ENCODE measurements around the gene SLC16A12. TPM values are rescaled to one million over a fixed set of nuclear protein-coding genes. Genes with fewer than 3 reads are reported as not detected.

The SLC16A12 gene
- polyA plus RNA-seq, 1 donor (not counting 4 experiments of a cell fraction or from before 2014, with no cell fraction given): 0.10 TPM

- Histone ChIP-seq H3K79me2 (ENCODE audit: control insufficient read depth, insufficient read depth, low read length) (no peaks in the 10 kb centered on the region), H3K4me3 (ENCODE audit: control insufficient read depth in 2 of 3, extremely low read depth in 1 of 3, insufficient read depth in 2 of 3, low read depth in 1 of 3, low read length in 3 of 3) (no peak overlapping the region), H3K4me2 (ENCODE audit: control insufficient read depth, extremely low read depth, insufficient read depth, low read depth, low read length) (no peak overlapping the region), H3K4me1 (ENCODE audit: control insufficient read depth, extremely low read depth, insufficient read depth, low read length) (peaks cover 4% of the 10 kb centered on the region), H3K9me1 (ENCODE audit: control insufficient read depth, extremely low read depth, insufficient read depth, low read length) (no peaks in the 10 kb centered on the region), H3K9ac (ENCODE audit: control insufficient read depth, extremely low read depth, insufficient read depth, low read length) (no peak overlapping the region), H3K27ac (ENCODE audit: control insufficient read depth, insufficient read depth, low read length) (no peak overlapping the region), H3K36me3 (ENCODE audit: control insufficient read depth in 2 of 2, extremely low read depth in 1 of 2, insufficient read depth in 2 of 2, low read length in 2 of 2) (no peaks in the 10 kb centered on the region), H4K20me1 (ENCODE audit: control insufficient read depth, extremely low read depth, insufficient read depth, low read length) (no peaks in the 10 kb centered on the region), H3K27me3 (ENCODE audit: control insufficient read depth, extremely low read depth, insufficient read depth, low read length) (no peaks in the 10 kb centered on the region), H2AFZ (ENCODE audit: control insufficient read depth, low read length) (no peak overlapping the region), H3K9me3 (ENCODE audit: control insufficient read depth, low read depth, low read length) (no peaks in the 10 kb centered on the region)
- no peak for FAIRE-seq
- dilution Hi-C loops (cut with MboI; ENCODE audit: extremely low pct_ligation_motif_present, low sequenced_read_pairs): no loop called here
- no peak for TF ChIP-seq EZH2 (IDR thresholded peaks at IDR 0.05; ENCODE audit: low read length)
- TF ChIP-seq, protein P1, sequence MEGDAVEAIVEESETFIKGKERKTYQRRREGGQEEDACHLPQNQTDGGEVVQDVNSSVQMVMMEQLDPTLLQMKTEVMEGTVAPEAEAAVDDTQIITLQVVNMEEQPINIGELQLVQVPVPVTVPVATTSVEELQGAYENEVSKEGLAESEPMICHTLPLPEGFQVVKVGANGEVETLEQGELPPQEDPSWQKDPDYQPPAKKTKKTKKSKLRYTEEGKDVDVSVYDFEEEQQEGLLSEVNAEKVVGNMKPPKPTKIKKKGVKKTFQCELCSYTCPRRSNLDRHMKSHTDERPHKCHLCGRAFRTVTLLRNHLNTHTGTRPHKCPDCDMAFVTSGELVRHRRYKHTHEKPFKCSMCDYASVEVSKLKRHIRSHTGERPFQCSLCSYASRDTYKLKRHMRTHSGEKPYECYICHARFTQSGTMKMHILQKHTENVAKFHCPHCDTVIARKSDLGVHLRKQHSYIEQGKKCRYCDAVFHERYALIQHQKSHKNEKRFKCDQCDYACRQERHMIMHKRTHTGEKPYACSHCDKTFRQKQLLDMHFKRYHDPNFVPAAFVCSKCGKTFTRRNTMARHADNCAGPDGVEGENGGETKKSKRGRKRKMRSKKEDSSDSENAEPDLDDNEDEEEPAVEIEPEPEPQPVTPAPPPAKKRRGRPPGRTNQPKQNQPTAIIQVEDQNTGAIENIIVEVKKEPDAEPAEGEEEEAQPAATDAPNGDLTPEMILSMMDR (optimal IDR thresholded peaks at IDR 0.05 in 1 of 3, IDR thresholded peaks at IDR 0.05 in 1 of 3, conservative IDR thresholded peaks at IDR 0.05 in 1 of 3; ENCODE audit: extremely low read depth in 1 of 3, insufficient read depth in 2 of 3, low read length in 3 of 3): no peak
- DNase-seq (ENCODE audit: low read depth, low spot score): no peak
Observed at GRCh38 chr10:89525556-89525955, 9.8 kb downstream of the SLC16A12 start.

- H3K4me2 ChIP-seq (ENCODE audit: control insufficient read depth, extremely low read depth, insufficient read depth, low read depth, low read length): no peak overlapping the region
- H3K9me3 ChIP-seq (ENCODE audit: control insufficient read depth, low read depth, low read length): no peaks in the 10 kb centered on the region
- H2AFZ ChIP-seq (ENCODE audit: control insufficient read depth, low read length): no peak overlapping the region
- H3K9me1 ChIP-seq (ENCODE audit: control insufficient read depth, extremely low read depth, insufficient read depth, low read length): no peaks in the 10 kb centered on the region
- H3K27me3 ChIP-seq (ENCODE audit: control insufficient read depth, extremely low read depth, insufficient read depth, low read length): no peaks in the 10 kb centered on the region
- no peak overlapping the region for H3K9ac ChIP-seq (ENCODE audit: control insufficient read depth, extremely low read depth, insufficient read depth, low read length)
- H3K79me2 ChIP-seq (ENCODE audit: control insufficient read depth, insufficient read depth, low read length): no peaks in the 10 kb centered on the region
- H3K36me3 ChIP-seq (ENCODE audit: control insufficient read depth in 2 of 2, extremely low read depth in 1 of 2, insufficient read depth in 2 of 2, low read length in 2 of 2): no peaks in the 10 kb centered on the region
- FAIRE-seq (no peak), DNase-seq (ENCODE audit: low read depth, low spot score) (no peak)
- dilution Hi-C loops (cut with MboI; ENCODE audit: extremely low pct_ligation_motif_present, low sequenced_read_pairs): no loop called here
- no peaks in the 10 kb centered on the region for H4K20me1 ChIP-seq (ENCODE audit: control insufficient read depth, extremely low read depth, insufficient read depth, low read length)
- no peak overlapping the region for H3K4me3 ChIP-seq (ENCODE audit: control insufficient read depth in 2 of 3, extremely low read depth in 1 of 3, insufficient read depth in 2 of 3, low read depth in 1 of 3, low read length in 3 of 3)
- H3K4me1 ChIP-seq (ENCODE audit: control insufficient read depth, extremely low read depth, insufficient read depth, low read length): peaks cover 4% of the 10 kb centered on the region
- TF ChIP-seq EZH2 (IDR thresholded peaks at IDR 0.05; ENCODE audit: low read length): no peak
- TF ChIP-seq, protein P1 (optimal IDR thresholded peaks at IDR 0.05 in 1 of 3, IDR thresholded peaks at IDR 0.05 in 1 of 3, conservative IDR thresholded peaks at IDR 0.05 in 1 of 3; ENCODE audit: extremely low read depth in 1 of 3, insufficient read depth in 2 of 3, low read length in 3 of 3): no peak
- H3K27ac ChIP-seq (ENCODE audit: control insufficient read depth, insufficient read depth, low read length): no peak overlapping the region
Observed at GRCh38 chr10:89524279-89524678, 11.1 kb downstream of the SLC16A12 start.

All from keratinocyte (primary cell).